CD4-positive, alpha-beta T cell treated with Interleukin-17A for 4 hours (primary cell): ENCODE results near the gene CDC34.
A peak's percentile ranks its signal among the peaks of the same experiment; 100 is the strongest.

Experiments used
- DNase-seq: peaks from one replicate; pipeline ENCODE4 v3.0.0-alpha.2; 2020; ENCODE audit warnings: mixed read lengths

The CDC34 gene, protein sequence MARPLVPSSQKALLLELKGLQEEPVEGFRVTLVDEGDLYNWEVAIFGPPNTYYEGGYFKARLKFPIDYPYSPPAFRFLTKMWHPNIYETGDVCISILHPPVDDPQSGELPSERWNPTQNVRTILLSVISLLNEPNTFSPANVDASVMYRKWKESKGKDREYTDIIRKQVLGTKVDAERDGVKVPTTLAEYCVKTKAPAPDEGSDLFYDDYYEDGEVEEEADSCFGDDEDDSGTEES

GRCh38 chr19:531753-532560, at the start of gene CDC34:
TSS of gene CDC34 (plus strand) at chr19:531760. CDS start at chr19:531932, 172 bp downstream.
- DNase-seq, result no peak

- DNase-seq, result no peak
Observed at GRCh38 chr19:482186-483041, 49.1 kb upstream of the CDC34 start.

- DNase-seq, result no peak
Observed at GRCh38 chr19:483332-484072, 48.1 kb upstream of the CDC34 start.

DNA sequence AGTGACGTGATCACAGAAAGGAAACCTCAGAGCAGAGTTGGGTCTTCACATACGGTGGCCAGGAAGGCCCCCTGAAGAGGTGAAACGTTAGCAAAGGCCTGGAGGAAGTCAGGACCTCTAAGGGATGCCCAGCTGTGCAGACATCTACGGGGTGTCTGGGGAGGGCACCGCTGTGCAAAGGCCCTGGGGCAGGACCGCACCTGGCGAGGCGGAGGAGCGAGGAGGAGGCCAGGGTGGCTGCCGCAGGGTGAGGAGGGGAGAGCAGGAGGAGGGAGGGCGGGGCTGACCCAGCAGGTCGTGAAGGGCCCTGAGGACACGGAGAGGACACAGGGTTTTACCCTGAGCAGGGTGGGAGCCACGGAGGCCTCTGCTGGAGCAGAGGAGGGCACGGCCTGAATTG, 47.1 kb upstream of the CDC34 start:
- DNase-seq, result no peak

DNA sequence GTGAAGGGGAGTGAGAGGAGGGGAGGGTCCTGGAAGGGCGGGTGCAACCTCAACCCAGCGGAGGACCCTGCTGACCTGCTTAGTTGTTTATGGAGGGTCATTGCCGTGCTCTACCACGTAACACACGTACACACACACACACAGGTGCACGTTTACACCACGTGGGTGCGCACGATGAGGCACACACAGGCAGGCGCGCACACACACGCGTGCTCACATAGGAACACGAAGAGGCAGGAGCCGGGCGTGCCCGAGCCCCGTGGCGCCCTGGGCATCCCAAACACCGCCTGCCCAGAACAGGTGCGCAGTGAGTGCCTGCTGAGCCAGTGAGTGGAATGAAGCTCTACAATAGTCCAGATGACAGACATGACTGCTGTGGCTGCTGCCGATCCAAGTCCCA, 46.5 kb upstream of the CDC34 start:
- no peak for DNase-seq

DNA sequence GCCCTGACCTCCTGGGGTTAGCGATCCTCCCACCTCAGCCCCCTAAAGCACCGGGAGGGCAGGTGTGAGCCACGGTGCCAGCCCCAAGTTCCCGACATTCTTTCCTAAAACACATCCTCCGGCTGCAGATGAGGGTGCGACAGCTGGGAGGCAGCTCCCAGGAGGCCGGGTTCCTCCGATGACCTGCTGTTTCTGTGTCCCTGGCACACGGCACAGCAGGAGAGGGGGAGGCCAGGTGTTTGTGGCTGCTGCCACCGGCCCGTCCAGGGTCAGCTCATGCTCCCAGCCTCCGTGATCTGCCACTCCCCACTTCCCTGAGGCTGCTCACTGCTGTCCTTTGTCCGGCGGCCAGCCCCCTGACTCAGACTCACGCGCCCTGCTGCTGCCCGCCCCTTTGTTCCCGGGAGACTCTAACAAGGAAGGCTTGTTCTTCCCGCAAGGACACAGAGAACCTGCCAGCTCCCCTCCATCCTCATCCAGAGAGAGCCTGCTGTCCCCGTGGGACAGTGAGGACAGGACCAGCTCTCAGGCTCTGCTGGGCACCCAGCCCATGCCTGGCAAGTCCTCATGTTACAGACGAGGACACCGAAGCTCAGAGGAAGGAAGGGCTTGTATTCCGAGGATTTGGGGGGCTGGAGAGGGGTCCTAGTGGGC, 45.9 kb upstream of the CDC34 start:
- DNase-seq, result no peak

DNA sequence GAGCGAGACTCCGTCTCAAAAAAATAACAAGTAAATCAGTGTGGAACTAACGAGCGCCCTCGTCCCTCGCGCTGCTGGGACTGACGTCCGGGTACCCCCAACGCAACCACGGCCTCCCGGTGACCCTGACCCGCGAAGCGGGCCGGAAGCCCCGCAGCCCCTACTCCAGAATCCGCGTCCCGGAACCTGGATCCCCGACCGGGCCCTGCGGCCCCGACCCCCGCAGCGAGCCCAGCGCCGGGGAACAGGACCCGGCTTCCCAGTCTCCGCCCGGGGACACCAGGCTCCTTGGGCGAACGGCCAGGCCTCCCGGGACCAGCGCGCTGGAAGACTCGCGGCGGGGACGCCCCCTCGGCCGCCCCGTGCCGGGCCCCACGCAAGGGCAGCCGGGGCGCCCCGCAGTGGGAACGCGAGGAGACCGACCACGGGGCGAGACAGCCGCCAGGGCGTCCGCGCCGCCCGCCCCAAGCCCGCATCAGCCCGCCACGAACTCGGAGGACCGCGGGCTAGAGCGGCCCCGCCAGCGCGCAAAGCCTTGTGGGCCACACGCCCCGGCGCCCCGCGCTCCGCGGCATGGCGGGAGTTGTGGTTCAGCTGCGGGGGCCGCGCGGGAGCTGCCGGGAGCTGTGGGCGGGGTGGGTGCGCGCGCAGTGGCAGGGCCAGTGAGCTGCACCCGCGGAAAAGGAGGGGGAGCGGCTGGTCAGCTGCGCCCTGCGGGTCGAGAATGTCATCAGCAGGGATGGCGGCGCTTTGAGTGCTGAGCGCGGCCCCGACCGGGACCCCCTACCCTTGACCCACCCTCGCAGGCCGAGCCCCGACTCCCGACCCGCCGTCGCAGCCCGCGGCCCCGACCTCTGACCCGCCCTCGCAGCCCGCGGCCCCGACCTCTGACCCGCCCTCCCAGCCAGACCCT, 42.8 kb upstream of the CDC34 start:
- peak; percentile 97 for DNase-seq

DNA sequence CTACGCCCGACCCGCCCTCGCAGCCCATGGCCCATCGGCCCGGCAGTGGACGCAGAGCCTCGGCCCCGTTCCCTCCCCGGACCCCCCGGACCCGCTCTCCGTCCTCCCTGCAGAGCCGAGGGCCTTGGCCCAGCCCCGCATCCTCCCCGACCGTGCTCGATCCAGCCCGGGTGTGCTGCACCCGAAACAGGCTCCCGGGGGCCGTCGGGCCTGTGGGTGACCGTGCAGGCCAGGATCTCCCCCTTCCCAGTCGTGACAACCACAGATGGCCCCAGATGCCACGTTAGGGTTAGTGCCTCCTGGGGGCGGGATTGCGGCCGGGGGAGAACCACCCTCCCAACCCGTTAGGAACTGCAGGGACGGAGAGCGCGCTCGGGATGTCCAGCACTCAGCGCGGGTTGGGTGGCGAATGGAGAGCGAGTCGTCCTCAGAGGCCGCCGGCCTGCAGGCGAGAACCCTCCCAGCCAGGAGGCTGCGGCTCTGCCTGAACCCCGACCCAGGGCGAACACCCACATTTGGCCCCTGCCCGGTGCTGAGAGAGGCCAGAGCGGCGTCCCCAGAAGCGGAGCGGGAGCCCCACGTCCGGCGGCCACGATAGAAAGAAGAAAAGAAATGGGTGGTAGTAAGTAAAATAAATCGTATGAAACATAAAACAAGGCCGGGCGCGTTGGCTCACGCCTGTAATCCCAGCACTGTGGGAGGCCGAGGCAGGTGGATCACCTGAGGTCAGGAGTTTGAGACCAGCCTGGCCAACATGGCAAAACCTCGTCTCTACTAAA, 42.0 kb upstream of the CDC34 start:
- DNase-seq, result peak; percentile 36

- no peak for DNase-seq
Observed at GRCh38 chr19:491146-491741, 40.3 kb upstream of the CDC34 start.

- no peak for DNase-seq
Observed at GRCh38 chr19:492091-492531, 39.4 kb upstream of the CDC34 start.

GRCh38 chr19:493391-494170, 38.0 kb upstream of the CDC34 start:
- DNase-seq, result no peak

DNA sequence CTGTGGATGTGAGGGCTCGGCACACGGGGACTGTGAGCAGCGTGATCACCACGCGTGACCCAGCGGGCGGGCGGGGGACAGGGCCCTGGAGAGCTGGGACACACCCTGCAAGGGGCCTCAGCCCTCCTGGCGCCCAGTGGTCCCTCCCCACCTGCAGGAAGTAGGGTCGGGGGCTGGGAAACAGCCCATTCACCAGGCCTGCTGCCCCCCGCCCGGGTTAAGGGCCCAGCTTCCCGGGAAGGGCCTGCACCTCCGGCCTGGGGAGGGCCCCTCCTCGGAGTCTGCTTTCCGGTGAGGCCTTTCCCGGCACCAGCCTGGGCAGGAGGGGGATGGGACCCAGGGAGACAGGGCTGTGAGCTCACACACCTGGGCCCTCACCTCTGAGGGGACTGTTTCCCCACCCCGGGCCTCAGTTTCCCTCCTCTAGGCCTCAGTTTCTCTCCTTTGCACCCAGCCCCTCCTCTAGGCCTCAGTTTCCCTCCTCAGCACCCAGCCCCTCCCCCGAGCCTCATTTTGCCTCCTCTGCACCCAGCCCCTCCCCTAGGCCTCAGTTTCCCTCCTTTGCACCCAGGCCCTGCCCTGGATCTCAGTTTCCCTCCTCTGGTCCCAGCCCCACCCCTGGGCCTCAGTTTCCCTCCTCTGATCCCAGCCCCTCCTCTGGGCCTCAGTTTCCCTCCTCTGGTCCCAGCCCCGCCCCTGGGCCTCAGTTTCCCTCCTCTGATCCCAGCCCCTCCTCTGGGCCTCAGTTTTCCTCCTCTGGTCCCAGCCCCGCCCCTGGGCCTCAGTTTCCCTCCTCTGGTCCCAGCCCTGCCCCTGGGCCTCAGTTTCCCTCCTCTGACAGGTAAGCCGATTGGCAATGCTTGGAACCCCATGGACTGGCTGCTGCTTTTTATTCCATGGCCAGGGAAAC, 37.1 kb upstream of the CDC34 start:
- DNase-seq, result no peak

DNA sequence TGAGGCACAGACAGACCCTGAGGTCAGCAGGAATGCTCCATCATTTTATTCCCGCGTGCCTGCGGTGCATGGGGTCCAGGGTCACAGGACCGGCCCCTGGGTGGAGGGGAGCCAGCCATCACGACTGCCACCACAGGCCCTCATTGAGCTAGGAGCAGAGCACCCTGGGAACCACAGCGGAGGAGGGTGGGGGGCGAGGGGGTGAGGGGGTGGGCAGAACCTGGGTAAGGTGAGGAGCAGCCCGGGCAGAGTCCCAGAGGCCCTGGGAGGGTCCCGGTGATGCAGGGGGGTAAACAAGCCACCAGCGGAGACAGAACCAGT, 36.5 kb upstream of the CDC34 start:
- no peak for DNase-seq

GRCh38 chr19:495402-496111, 36.0 kb upstream of the CDC34 start:
- peak; percentile 41 for DNase-seq

- DNase-seq, result no peak
Observed at GRCh38 chr19:496112-496665, 35.4 kb upstream of the CDC34 start, which contains the start of gene MADCAM1. TSS of gene MADCAM1 (plus strand) at chr19:496486. CDS start at chr19:496500, 14 bp downstream.

DNA sequence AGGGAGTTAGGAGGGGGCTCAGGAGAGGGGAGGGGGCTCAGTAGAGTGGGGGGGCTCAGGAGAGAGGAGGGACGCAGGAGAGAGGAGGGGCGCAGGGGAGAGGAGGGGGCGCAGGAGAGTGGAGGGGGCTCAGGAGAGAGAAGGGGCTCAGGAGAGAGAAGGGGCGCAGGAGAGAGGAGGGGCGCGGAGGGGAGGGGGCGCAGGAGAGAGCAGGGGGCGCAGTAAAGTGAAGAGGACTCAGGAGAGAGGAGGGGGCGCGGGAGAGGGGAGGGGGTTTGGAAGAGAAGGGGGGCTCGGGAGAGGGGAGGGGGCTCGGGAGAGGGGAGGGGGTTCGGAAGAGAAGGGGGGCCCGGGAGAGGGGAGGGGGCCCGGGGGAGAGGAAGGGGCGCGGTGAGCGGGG, 34.6 kb upstream of the CDC34 start:
- DNase-seq, result no peak

DNA sequence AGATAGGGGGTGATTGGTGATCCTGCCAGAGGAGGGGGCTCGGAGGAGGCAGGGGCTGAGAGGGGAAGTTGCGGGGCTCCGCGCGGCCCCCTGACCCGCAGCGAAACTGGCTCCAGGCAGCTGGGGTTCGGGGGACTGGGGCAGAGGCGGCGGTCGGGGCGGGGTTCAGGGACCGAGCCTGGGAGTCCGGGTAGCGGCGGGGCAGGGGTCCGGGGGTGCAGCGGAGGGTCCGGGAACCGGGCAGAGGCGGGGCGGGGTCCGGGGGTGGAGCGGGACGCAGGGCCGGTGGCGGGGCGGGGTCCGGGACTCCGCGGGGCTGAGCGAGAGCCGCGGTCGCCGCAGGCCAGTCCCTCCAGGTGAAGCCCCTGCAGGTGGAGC, 34.1 kb upstream of the CDC34 start:
- DNase-seq, result no peak
